ENCODE data around the gene CHPF2. TPM values are rescaled to one million over a fixed set of nuclear protein-coding genes. Genes with fewer than 3 reads are reported as not detected.

The CHPF2 gene
- total RNA-seq, 1 experiment from 2014 or later, result 19.5 TPM

DNA sequence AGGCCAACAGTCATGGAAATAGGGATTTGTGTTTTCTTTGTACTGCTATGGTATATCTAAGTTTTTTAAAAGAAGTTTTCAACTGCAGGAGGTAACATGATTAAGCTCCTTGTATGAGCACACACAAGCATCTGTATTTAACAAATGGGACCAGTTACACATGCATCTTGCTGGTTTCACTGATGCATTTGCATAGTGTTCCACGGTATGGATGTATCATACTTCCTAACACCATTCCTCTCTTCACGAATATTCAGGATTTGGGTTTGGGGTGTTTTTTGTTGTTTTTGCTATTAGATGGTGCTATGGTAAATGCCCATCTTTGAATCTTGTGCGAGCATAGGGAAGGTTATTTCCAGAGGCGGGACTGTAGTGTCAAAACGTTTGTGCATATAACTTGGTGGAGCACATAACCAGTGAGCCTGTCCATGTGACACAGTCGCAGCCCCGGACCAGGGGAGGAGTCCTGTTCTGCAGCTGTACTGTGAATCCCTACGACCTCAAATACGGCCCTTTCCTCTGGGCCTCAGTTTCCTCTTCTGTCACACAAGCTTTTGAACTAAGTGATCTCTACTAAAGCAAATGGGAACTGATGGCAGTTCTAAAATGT lies 23.9 kb upstream of the CHPF2 start:
- Histone ChIP-seq H3K79me2 (ENCODE audit: insufficient read depth, low read length) (no peaks in the 10 kb centered on the region), H3K4me2 (ENCODE audit: low read length) (no peak overlapping the region), H2AFZ (ENCODE audit: low read depth, low read length, poor library complexity, severe bottlenecking) (no peak overlapping the region), H3K36me3 (ENCODE audit: control insufficient read depth in 1 of 2, insufficient read depth in 2 of 2, low read length in 2 of 2) (peaks cover 0 to 11% of the 10 kb centered on the region in 2 experiments; a peak in 2 of 4 replicates), H3K4me1 (ENCODE audit: control insufficient read depth in 1 of 2, insufficient read depth in 2 of 2, low read length in 2 of 2) (no peaks in the 10 kb centered on the region), H3K9me3 (ENCODE audit: control insufficient read depth in 1 of 2, insufficient read depth in 1 of 2, low read depth in 1 of 2, low read length in 2 of 2) (no peaks in the 10 kb centered on the region), H3K27ac (ENCODE audit: low read depth, low read length) (no peak overlapping the region), H3K9me2 (ENCODE audit: insufficient read depth) (no peaks in the 10 kb centered on the region), H3K27me3 (ENCODE audit: insufficient read depth, low read length) (no peaks in the 10 kb centered on the region), H3K4me3 (replicated peaks in 1 of 2; ENCODE audit: low read depth in 1 of 2, low read length in 2 of 2) (no peak overlapping the region), H3K9ac (ENCODE audit: low read length) (no peak overlapping the region), H4K20me1 (ENCODE audit: insufficient read depth) (no peaks in the 10 kb centered on the region)
- RAD21 ChIA-PET (ENCODE audit: low non-redundant PET in 1 of 2, low total read pairs in 2 of 2, uncharacterized antibody in 2 of 2, unreplicated experiment in 2 of 2), result no interaction called here
- no peak for DNase-seq (ENCODE audit: low read depth, low spot score)
- POLR2A ChIA-PET, result no interaction called here
- CTCF ChIA-PET, result no interaction called here
- intact Hi-C loops (cut with micrococcal nuclease), result no loop called here
- no peak for ATAC-seq
- TF ChIP-seq POLR2A (IDR thresholded peaks at IDR 0.05; ENCODE audit: borderline replicate concordance, extremely low read depth, insufficient read depth, insufficient read length) (no peak), EZH2phosphoT487 (IDR thresholded peaks at IDR 0.05; ENCODE audit: borderline replicate concordance) (no peak), SP1 (IDR thresholded peaks at IDR 0.05; ENCODE audit: low read depth) (no peak), RAD21 (IDR thresholded peaks at IDR 0.05; ENCODE audit: low read depth) (no peak), FOSL1 (IDR thresholded peaks at IDR 0.05; ENCODE audit: low read depth) (no peak), TCF7L2 (IDR thresholded peaks at IDR 0.05; ENCODE audit: borderline replicate concordance, extremely low read depth, insufficient read depth, insufficient read length) (no peak), ELF1 (IDR thresholded peaks at IDR 0.05; ENCODE audit: borderline replicate concordance, low read depth) (no peak), ZFX (IDR thresholded peaks at IDR 0.05) (no peak)
- BruUV-seq (replicated peaks), result no TSS peak

DNA sequence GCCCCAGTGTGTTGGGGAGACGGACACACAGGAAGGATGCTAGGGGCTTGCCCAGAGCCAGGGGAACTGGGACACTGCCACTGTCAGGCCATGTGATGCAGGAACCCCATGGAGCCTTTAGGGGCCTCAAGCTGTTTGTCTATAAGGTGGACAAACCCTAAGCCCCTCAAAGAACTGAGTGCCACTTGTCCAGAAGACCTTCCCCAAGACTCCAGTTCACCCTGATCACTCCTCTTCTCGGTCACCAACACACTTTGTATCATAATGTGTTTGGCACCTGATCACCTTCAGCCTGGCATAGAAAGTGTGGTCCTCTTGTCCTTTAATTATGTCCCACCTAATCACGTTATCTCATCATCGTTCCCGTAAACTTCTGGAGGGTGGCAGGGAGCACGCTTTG lies 22.7 kb upstream of the CHPF2 start:
- H4K20me1 ChIP-seq (ENCODE audit: insufficient read depth), result no peaks in the 10 kb centered on the region
- no peaks in the 10 kb centered on the region for H3K9me2 ChIP-seq (ENCODE audit: insufficient read depth)
- H2AFZ ChIP-seq (ENCODE audit: low read depth, low read length, poor library complexity, severe bottlenecking), result no peak overlapping the region
- no peak overlapping the region for H3K4me3 ChIP-seq (replicated peaks in 1 of 2; ENCODE audit: low read depth in 1 of 2, low read length in 2 of 2)
- H3K4me2 ChIP-seq (ENCODE audit: low read length), result no peak overlapping the region
- no peaks in the 10 kb centered on the region for H3K4me1 ChIP-seq (ENCODE audit: control insufficient read depth in 1 of 2, insufficient read depth in 2 of 2, low read length in 2 of 2)
- TF ChIP-seq, protein P1, sequence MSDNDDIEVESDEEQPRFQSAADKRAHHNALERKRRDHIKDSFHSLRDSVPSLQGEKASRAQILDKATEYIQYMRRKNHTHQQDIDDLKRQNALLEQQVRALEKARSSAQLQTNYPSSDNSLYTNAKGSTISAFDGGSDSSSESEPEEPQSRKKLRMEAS (IDR thresholded peaks at IDR 0.05), result no peak
- no peak for TF ChIP-seq POLR2A (IDR thresholded peaks at IDR 0.05; ENCODE audit: borderline replicate concordance, extremely low read depth, insufficient read depth, insufficient read length)
- TF ChIP-seq EZH2phosphoT487 (IDR thresholded peaks at IDR 0.05; ENCODE audit: borderline replicate concordance), result no peak
- TF ChIP-seq EGR1 (IDR thresholded peaks at IDR 0.05; ENCODE audit: low read depth), result no peak
- TF ChIP-seq, protein P2, sequence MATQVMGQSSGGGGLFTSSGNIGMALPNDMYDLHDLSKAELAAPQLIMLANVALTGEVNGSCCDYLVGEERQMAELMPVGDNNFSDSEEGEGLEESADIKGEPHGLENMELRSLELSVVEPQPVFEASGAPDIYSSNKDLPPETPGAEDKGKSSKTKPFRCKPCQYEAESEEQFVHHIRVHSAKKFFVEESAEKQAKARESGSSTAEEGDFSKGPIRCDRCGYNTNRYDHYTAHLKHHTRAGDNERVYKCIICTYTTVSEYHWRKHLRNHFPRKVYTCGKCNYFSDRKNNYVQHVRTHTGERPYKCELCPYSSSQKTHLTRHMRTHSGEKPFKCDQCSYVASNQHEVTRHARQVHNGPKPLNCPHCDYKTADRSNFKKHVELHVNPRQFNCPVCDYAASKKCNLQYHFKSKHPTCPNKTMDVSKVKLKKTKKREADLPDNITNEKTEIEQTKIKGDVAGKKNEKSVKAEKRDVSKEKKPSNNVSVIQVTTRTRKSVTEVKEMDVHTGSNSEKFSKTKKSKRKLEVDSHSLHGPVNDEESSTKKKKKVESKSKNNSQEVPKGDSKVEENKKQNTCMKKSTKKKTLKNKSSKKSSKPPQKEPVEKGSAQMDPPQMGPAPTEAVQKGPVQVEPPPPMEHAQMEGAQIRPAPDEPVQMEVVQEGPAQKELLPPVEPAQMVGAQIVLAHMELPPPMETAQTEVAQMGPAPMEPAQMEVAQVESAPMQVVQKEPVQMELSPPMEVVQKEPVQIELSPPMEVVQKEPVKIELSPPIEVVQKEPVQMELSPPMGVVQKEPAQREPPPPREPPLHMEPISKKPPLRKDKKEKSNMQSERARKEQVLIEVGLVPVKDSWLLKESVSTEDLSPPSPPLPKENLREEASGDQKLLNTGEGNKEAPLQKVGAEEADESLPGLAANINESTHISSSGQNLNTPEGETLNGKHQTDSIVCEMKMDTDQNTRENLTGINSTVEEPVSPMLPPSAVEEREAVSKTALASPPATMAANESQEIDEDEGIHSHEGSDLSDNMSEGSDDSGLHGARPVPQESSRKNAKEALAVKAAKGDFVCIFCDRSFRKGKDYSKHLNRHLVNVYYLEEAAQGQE (IDR thresholded peaks at IDR 0.05; ENCODE audit: low read depth), result no peak
- no peak for TF ChIP-seq POLR2AphosphoS5 (IDR thresholded peaks at IDR 0.05; ENCODE audit: low read depth, low read length)
- no peak for TF ChIP-seq TCF7L2 (IDR thresholded peaks at IDR 0.05; ENCODE audit: borderline replicate concordance, extremely low read depth, insufficient read depth, insufficient read length)
- peaks cover 7 to 19% of the 10 kb centered on the region in 2 experiments; a peak in 3 of 4 replicates for H3K36me3 ChIP-seq (ENCODE audit: control insufficient read depth in 1 of 2, insufficient read depth in 2 of 2, low read length in 2 of 2)
- intact Hi-C loops (cut with micrococcal nuclease), result no loop called here
- CTCF ChIA-PET, result no interaction called here
- H3K79me2 ChIP-seq (ENCODE audit: insufficient read depth, low read length), result no peaks in the 10 kb centered on the region
- DNase-seq (ENCODE audit: low read depth, low spot score) (no peak), ATAC-seq (no peak)
- H3K27me3 ChIP-seq (ENCODE audit: insufficient read depth, low read length), result no peaks in the 10 kb centered on the region
- H3K9me3 ChIP-seq (ENCODE audit: control insufficient read depth in 1 of 2, insufficient read depth in 1 of 2, low read depth in 1 of 2, low read length in 2 of 2), result no peaks in the 10 kb centered on the region
- RAD21 ChIA-PET (ENCODE audit: low non-redundant PET in 1 of 2, low total read pairs in 2 of 2, uncharacterized antibody in 2 of 2, unreplicated experiment in 2 of 2), result no interaction called here
- no peak overlapping the region for H3K9ac ChIP-seq (ENCODE audit: low read length)
- BruUV-seq (replicated peaks), result no TSS peak
- no peak overlapping the region for H3K27ac ChIP-seq (ENCODE audit: low read depth, low read length)
- POLR2A ChIA-PET, result no interaction called here

Measured in HCT116 (cell line).